Endothelial cell (in vitro differentiated cells): ENCODE measurements around the gene PARVB. TPM values are rescaled to one million over a fixed set of nuclear protein-coding genes. Genes with fewer than 3 reads are reported as not detected.

Experiments
- DNase-seq: peaks from one replicate; pipeline ENCODE4 v3.0.0; 2021; ENCODE audit warnings: low spot score
- H3K27ac Mint-ChIP-seq: one replicate; pipeline ENCODE4 v1.8.0; 2021; ENCODE audit warnings: mixed read lengths, inconsistent platforms; ENCODE audit not compliant: unreplicated experiment
- H3K27me3 Mint-ChIP-seq: one replicate; pipeline ENCODE4 v1.8.0; 2021; ENCODE audit warnings: mild to moderate bottlenecking, moderate library complexity, mixed read lengths, inconsistent platforms; ENCODE audit not compliant: unreplicated experiment
- H3K36me3 Mint-ChIP-seq: one replicate; pipeline ENCODE4 v1.8.0; 2021; ENCODE audit warnings: mild to moderate bottlenecking, low read depth, mixed read lengths, inconsistent platforms; ENCODE audit not compliant: unreplicated experiment
- H3K4me1 Mint-ChIP-seq: one replicate; pipeline ENCODE4 v1.8.0; 2021; ENCODE audit warnings: mild to moderate bottlenecking, mixed read lengths, inconsistent platforms; ENCODE audit not compliant: unreplicated experiment
- H3K4me3 Mint-ChIP-seq: one replicate; pipeline ENCODE4 v1.8.0; 2021; ENCODE audit warnings: mild to moderate bottlenecking, mixed read lengths, inconsistent platforms; ENCODE audit not compliant: unreplicated experiment
- H3K9me3 Mint-ChIP-seq: one replicate; pipeline ENCODE4 v1.8.0; 2021; ENCODE audit warnings: mixed read lengths, inconsistent platforms; ENCODE audit not compliant: unreplicated experiment
- CTCF ChIP-seq: fragments of 200-600 bp; sonication (generic); IDR thresholded peaks from one replicate; pipeline ENCODE4 v1.5.0; 2021; ENCODE audit warnings: antibody characterized with exemption; ENCODE audit not compliant: unreplicated experiment
- long read RNA-seq: library from polyadenylated mRNA; unstranded; transcript quantifications from one replicate; pipeline ENCODE4 v2.0.0, GENCODE V29; 2020; ENCODE audit not compliant: unreplicated experiment
- total RNA-seq: library from RNA; stranded (reverse); fragmentation: NEBNext Ultra II Directional; extraction: Animal tissue kit (Norgen Biotek cat#: 25700); gene quantifications from one replicate; pipeline ENCODE4 v1.2.1, GENCODE V29; 2021; ENCODE audit not compliant: unreplicated experiment

The PARVB gene
- total RNA-seq = 105 TPM
- long read RNA-seq, full-length matches to known transcripts = 4 of 5 reads
- long read RNA-seq, partial matches to known transcripts = 0 of 5 reads
- long read RNA-seq, other reads (novel, unspliced or antisense) = 1 of 5 reads

- Mint-ChIP-seq H3K4me3 (peak within 1 kb of the TSS; percentile 88), H3K27ac (peak within 1 kb of the TSS; percentile 82), H3K4me1 (peaks cover 44% of the 10 kb centered on the region), H3K36me3 (peaks cover 7% of the 10 kb centered on the region), H3K9me3 (no peaks in the 10 kb centered on the region), H3K27me3 (peaks cover 7% of the 10 kb centered on the region)
- TF ChIP-seq CTCF = no peak
- peak; percentile 31 for DNase-seq
Observed at GRCh38 chr22:44024288-44024921, at the start of gene PARVB. PARVB (plus strand) TSS chr22:44024302; CDS start chr22:44024340, 38 bp downstream.

- Mint-ChIP-seq H3K9me3 (no peaks in the 10 kb centered on the region), H3K4me1 (no peaks in the 10 kb centered on the region), H3K27ac (no peak overlapping the region), H3K27me3 (peaks cover 2% of the 10 kb centered on the region), H3K4me3 (no peak overlapping the region), H3K36me3 (peaks cover 42% of the 10 kb centered on the region)
- DNase-seq = no peak
- no peak for TF ChIP-seq CTCF
Observed at GRCh38 chr22:43975041-43975440, 49.1 kb upstream of the PARVB start.

GRCh38 chr22:43976861-43977795 is 47.0 kb upstream of the PARVB start:
- Mint-ChIP-seq H3K27me3 (peaks cover 4% of the 10 kb centered on the region), H3K4me1 (no peaks in the 10 kb centered on the region), H3K36me3 (peaks cover 44% of the 10 kb centered on the region), H3K4me3 (no peak overlapping the region), H3K9me3 (no peaks in the 10 kb centered on the region), H3K27ac (no peak overlapping the region)
- no peak for TF ChIP-seq CTCF
- DNase-seq = no peak

GRCh38 chr22:43978558-43978957 is 45.5 kb upstream of the PARVB start:
- Mint-ChIP-seq H3K9me3 (no peaks in the 10 kb centered on the region), H3K36me3 (peaks cover 45% of the 10 kb centered on the region), H3K4me1 (no peaks in the 10 kb centered on the region), H3K4me3 (no peak overlapping the region), H3K27me3 (peaks cover 4% of the 10 kb centered on the region), H3K27ac (no peak overlapping the region)
- DNase-seq = no peak
- TF ChIP-seq CTCF = no peak
